HG02678 (cell line): ENCODE results near the gene PTGDR2.

Experiments
- ATAC-seq: cut with Tn5 transposase; IDR thresholded peaks from one replicate; pipeline ENCODE4 v1.9.1; 2021; ENCODE audit warnings: mild to moderate bottlenecking, moderate library complexity; ENCODE audit not compliant: unreplicated experiment

Gene PTGDR2

DNA sequence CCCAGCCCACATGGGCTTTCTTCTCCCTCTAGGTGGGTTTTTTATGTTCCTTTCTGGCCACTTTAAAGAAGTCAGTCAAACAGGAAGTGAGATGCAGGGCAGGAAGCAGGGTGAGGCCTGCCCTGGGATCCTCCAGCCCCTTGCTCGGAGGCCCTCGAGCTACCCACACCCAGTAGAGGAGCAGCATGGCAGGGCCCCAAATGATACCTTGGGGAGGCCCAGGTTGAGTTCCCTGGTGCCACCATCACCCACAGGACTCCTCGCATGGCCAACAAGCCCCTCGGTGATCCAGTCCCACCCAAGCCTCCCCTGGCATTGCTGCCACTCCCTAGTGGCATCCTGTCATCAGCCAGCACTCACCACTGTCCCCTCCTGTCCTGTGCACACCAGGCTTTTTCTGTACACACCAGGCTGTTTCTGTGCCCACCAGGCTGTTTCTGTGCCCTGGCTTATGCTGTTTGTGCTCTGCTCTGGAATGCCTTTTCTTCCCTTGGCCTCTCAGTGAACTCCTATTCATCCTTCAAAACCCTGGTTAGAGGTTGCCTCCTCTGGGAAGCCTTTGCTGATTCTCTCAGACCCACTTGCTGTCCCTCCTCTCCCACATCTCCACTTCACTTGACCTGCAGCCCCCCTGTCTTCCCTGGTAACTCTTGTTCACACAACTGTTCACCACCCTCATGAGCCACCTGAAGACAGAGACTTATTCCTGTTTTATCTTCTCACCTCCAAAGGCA, 3.1 kb upstream of the PTGDR2 start:
- ATAC-seq: no peak

DNA sequence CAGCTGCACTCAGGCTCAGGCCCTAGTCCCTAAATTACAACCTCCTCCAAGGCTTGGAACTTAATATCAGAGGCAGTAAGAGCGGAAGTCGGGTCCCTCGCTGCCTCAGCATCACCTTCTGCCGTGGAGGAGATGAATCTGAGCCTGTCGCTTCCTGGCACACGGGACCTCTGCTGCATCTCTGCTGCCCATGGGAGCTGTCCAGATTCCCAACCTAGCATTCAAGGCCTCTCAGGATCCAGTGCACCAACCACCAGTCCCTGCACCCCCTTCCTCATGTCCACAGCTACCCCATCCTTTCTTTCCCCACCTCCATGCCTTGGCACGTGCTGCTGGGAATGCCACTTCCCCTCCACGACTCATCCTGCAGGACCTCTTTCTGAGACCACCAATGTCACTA, 2.5 kb upstream of the PTGDR2 start:
- ATAC-seq: no peak

DNA sequence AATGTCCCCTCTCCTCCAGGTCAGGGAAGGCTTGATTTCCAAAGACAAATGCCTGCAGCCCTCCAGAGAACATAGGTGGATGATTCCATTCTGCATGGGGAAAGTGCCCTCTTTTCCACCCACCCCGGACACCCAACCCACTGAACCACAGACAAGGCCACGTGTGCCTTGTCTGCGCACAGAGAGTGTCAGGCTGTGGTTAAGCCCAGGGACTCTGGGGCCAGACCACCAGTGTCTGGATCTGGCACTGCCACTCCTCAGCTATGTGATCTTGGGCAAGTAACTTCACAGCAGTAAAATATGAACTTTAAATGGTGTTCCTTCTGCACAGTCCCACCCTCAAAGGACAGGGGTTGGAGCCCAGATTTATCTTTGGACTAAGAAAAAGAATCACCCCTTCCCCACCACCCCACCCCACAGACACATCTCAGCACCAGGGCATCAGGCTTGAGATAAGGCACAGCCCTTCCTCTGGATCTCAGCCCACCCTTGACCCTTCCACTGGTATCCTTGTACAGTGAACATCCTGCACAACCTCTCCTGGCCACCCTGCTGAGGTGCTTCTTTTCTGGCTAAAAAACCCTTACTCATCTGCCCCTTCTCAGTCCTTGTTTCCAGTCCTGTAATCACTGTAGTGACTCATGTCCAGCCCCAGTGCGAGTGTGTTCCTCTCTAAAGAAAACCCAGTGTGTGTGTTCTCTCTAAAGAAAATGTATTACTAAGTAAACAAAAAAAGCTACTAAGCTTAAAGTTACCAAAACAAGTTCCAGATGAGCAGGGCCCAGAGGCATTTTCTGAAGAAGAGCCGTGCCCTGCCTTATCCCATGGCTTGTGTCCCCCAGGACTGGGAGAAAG, 1.9 kb upstream of the PTGDR2 start:
- no peak for ATAC-seq

- no peak for ATAC-seq
Observed at GRCh38 chr11:60854847-60855725, 664 bp downstream of the PTGDR2 start.

DNA sequence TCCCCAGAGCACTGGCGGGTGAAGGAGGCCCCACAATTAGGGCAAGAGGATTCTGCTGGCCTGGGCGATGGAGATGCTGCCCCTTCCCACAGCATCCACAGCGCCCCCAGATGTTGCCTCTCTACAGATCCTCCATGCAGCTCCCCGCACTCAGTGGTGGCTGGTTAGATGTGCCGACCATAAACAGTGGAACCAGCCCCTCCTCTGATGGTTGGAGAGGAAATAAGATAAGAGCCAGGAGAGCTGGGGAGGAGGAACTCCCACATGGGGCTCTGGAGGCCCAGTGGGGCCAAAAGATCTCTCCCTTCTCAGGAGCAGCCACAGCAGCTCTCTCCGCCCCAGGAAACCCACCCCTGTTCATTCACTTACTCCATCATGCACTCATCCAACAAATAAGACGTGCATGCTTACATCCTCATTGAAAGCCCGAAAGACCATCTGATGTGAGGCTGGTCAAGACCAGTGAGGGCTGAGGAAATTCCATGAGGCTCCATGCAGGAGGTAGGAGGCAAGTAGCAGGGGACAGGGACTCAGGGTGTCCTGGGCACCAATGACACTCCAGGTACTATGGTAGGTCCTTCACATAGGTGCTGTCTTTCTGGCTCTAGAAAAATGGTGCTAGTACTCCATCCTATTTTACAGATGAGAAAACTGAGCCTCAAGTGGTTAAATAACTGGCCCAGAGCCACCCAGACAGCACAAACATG, 1.5 kb downstream of the PTGDR2 start:
- ATAC-seq: no peak

DNA sequence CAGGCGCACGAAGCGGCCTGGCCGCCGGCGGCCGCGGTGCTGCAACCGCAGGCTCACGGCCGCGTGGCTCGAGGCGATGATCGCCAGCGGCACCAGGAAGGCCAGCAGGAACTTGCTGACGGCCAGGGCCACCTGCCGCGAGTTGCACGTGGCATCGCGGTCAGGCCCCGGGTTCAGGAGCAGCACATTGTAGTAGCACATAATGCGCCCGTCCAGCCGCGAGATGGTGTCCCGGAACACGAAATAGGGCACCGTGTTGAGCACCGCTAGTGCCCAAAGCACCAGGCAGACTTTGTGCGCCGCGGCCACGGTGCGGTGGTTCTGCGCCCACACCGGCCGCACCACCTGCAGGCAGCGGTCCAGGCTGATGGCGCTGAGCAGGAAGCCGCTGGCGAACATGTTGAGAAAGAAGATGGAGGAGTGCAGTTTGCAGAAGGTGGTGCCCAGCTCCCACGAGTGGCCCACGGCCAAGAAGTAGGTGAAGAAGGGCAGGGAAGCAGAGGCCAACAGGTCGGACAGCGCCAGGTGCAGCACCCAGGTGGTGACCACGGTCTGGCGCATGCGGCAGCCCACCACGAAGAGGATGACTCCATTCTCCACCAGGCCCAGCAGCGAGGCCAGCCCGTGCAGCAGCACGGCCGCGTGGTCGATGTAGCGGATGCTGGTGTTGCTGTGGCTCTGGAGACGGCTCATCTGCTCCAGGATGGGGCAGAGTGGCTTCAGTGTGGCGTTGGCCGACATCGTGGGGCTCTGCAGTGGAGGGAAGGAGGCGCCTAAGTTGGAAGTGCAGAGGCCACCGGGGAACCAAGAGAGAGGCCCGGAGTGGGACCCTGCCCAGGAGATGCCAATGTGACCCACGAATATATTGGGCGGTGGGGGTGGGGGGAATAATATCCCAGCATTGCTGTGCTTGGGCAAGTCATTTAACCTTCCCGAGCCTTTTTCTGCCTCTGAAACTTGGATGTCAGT, 2.5 kb downstream of the PTGDR2 start:
- ATAC-seq: no peak

GRCh38 chr11:60852117-60852981, 3.4 kb downstream of the PTGDR2 start:
- ATAC-seq: no peak

DNA sequence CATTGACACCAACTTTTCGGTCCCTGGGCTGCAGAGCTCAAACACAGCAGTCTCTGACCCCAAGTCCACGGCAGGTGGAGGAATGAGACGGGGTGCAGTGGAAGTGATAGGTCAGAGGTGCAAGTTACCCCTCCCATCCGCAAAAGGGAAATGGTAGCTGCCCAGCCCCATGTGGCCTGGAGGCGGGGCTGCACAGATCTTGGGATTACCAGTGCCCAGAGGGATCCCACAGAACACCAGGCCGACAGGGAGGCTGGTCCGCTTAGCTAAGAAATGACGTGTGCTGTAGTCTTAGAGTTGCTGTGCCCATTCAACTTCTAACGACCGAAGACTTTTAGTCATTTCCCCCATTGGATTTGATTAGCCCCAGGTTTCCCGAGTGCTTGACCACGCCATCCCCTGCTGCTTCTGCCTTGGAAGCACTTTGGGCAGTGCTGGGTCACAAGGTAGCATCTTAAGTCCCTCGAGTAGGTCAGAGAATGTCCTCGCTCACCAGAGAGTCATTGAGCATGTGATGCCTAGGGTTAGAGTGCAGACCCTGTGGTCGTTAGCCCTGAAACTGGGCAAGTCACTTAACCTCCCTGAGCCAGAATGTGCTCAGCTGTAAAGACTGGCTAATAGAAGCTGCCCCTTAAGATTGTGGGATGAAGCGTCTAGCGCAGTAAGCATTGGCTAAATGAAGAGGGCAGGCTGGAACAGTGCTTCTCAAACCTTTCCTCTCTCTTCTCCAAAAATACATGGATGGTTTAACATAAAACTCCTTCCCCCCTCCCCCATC, 4.2 kb downstream of the PTGDR2 start:
- ATAC-seq: no peak

DNA sequence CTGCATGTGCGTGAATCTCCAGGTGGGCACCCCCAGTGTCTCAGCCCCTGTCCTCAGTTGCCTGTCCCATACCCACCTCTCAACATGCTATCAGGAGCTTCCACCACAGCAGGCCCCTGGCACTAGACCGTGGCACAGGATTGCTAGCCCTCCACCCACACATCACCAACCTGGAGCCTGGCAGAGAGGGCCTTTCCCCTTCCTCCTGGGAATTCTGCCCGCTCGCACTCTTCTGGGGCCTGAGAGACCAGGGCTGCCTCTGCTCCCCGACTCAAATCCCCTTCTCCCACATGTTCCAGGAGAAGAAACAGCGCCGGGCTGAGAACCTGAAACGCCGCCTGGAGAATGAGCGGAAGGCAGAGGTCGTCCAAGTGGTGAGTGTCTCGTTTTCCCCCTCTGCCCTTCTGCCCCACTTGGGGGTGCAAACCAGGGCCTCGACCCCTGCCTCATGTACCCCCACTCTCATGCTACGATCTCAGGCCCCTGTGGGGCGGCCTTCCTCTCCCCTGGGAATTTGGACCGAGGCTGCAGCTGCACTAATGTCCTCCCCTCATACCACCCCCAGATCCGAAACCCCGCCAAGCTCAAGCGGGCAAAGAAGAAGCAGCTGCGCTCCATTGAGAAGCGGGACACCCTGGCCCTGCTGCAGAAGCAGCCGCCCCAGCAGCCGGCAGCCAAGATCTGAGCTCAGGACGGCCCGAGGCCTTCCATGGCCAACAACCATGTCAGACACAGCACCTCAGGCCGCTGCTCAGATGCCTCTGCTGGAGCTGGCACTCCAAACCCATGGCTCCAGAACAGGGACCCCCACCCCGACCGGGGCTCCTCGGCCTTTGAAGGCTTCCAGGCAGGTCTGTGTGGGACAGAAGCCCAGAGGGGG, 5.9 kb downstream of the PTGDR2 start:
- no peak for ATAC-seq

GRCh38 chr11:60848714-60849151, 7.0 kb downstream of the PTGDR2 start:
- no peak for ATAC-seq

DNA sequence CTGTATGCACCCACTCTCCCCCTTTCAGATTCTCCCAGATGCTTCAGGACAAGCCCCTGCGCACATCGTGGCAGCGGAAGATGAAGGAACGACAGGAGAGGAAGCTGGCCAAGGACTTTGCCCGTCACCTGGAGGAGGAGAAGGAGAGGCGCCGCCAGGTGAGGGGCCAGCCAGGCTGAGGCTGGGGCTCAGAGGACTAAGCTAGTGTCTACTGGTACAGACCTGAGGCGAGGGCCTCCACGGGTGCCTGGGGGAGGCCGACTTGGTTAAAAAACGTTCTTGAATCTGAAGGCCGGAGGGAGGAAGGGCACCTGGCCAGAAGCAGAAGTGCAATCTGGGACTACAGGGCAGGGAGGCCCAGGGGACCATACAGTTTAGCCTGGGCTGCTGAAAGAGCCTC, 7.9 kb downstream of the PTGDR2 start:
- no peak for ATAC-seq

DNA sequence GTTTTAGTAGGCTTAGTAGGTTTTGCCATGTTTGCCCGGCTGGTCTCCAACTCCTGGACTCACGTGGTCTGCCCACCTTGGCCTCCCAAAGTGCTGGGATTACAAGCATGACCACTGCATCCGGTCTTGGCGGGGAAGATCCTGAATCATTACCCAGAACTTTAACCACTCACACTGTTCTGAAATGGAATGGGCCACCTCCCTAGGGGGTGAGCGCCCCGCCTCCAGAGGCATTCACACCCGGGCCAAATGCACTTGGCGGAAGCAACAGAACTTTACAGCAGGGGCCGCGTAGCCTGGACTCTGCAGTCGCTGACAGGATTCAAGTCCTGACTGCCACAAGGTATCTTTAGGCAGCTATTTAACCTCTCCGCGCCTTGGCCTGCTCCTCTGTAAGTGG, 8.5 kb downstream of the PTGDR2 start:
- ATAC-seq: no peak

- ATAC-seq: no peak
Observed at GRCh38 chr11:60845338-60845737, 10.4 kb downstream of the PTGDR2 start.

DNA sequence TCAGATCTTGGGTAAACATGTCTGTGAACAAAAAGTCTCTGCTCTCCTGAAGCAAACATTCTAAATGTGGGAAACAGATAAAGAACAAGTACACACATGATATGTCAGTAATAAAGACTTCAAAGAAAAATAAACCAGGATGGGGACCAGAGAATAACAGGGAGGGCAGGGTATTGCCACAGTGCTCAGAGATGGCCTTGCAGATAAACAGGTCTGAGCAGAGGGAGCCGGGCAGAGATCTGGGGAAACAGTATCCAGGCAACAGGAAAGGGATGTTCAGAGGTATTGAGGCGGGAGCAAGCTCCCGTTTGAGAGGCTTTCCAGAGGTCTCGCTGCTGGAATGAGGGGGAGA, 10.9 kb downstream of the PTGDR2 start:
- no peak for ATAC-seq

DNA sequence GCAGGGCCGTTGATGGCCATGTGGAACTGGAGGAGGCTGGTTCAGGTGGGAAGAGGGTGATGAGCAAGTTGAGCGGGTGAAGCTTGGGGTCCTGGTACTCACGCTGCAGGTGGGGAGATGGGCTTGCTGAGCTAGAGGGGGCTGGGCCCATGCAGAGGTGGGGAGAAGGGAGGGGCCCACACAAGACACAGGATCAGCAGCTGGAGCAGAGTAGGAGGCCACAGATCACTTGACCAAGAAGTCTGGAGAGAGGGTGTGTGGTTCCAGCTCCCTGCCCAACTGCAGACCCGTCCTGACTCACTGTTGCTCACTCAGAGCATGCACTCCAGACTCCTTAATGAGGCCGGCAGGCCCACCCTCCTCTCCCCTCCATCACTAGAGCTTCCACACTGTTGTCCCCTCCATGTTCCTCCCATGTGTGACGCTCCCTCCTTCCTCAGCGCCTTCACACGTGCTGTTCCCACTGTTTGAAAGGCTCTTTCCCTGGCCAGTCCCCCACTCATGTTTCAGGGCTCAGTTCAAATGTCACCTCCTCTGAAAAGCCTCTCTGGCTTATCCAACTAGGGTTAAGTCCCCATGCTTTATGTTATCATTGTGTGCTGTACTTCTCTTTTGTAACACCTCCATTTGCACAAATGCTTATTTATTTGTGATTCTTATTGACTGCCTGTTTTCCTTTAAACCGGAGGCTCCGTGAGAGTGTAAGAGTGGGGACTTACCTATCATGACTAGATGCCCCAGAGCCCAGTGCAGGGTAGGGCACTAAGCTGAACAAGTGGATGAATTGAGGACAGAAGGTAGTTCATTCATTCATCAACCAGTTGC, 11.5 kb downstream of the PTGDR2 start:
- no peak for ATAC-seq
